Activated CD8-positive, alpha-beta memory T cell treated with anti-CD3 and anti-CD28 coated beads for 24 hours (primary cell): ENCODE measurements around the gene MTMR12.

Experiments
- DNase-seq: peaks from one replicate; pipeline ENCODE4 v3.0.0-alpha.2; 2020

MTMR12 gene

DNA sequence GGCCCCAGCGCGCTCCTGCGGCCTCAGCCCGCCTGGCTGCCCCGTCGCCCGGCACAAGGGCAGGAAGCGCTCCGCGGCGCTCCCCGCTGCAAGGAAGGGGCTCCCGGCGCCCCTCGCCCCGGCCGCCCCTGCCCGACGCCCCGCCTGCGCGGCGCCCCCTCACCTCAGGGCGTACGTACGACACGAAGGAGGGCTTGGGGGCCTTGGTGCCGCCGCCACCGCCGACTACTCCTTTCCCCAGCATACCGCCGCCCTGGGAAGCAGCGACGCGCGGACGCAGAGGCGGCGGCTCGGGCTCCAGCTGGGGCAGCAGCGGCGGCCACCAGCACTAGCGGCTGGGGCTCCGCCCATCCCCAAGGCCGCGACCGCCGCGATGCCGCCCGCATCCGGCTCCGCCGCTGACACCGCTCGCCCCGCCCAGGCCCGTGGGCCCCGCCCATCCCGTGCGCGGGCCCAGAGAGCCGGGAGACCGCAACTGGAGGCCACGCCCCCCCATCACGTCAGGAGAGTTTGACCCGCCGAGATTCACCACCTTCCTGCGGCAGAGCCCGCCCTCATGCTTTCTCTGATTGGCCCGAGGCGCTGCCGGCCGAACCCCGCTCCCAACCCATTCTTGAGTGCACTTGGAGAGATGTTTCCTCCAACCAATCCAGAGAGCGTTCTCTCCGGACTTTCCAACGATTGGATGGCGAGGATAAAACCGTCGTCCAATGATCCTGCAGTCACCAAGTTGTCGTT is at the start of gene MTMR12:
TSS of gene MTMR12 (minus strand) at position 345 of the 738 bp plus-strand sequence. CDS start at position 244, 101 bp downstream.
- peak; percentile 100 for DNase-seq

DNA sequence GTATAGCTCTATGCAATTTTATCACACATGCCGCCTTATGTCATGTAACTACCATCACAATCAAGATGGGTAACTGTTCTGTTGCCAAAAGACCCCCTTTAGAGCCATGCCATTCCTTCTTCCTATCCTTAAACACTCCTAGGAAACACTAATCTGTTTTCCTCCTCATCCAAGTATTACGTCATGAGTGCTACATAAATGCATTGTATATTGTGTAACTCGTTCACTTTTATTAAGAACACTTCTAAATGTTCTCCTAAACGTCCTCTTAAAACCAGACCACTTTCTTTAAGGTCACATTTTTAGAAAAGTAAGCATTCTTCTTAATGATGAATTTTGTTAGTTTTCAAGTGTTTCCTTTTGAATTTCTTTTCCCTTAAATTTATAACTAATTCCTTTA is 49.8 kb upstream of the MTMR12 start:
- DNase-seq: no peak

DNA sequence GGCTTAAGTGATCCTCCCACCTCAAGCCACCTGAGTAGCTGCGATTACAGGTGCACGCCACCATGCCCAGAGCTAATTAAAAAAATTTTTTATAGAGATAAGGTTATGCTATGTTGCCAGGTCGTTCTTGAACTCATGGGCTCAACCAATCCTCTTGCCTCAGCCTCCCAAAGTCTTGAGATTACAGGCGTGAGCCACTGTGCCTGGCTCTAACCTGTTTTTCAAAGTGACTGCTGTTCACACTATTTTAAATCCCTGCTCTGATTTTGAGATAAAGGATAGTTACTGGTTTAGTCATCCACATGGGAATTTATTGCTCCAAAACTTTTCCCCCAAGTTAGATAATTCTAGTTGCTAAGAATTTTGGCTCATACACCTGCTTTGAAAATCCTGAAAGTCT is 48.2 kb upstream of the MTMR12 start:
- DNase-seq: no peak

DNA sequence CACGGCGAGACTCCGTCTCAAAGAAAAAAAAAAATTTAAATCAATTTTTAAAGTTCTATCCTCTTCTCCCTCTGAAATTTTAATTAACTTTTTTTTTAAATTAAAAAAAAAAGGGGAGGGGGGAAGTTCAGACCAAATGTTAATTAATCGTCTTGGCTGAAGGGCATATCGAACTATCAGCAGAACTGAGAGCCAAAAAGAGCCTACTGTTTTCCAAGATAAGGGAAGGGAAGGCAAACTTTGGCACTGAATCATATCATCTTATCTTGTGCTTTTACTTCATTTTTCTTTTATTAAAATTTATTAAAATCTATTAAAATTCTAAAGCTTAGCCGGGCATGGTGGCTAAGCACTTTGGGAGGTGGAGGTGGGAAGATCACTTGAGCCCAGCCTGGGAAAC is 45.9 kb upstream of the MTMR12 start:
- DNase-seq: no peak

- DNase-seq: no peak
Measured at GRCh38 chr5:32357658-32358057, 44.9 kb upstream of the MTMR12 start.

DNA sequence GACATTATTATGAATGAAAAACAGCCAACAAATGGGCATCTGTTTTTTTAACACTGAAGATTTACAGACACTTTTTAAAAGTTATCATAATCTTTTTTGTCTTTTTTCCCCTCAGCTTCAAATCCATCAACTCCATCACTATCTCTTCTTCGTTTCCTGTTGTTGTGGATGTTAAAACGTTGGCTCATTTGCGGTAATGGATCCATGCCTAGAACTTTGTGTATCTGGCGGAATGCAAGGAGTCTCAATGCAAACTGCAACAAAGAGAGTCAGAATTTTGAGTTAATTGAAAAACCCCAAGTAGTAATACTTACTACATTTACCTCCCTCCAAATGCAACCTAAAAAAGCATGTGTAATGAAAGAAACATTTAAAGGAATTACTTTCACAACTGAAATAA is 42.9 kb upstream of the MTMR12 start:
- DNase-seq: no peak

DNA sequence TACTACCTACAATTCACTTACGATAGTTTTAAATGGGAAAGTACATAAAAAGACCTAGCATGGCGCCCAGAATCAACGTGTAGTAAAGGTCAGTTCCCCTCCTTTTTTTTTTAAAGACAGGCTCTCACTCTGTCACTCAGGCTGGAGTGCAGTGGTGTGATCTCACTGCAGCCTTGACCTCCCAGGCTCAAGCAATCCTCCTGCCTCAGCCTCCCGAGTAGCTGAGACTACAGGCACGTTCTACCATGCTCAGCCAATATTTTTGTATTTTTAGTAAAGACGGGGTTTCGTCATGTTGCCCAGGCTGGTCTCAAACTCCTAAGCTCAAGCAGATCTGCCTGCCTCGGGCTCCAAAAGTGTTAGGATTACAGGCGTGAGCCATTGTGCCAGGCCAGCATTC is 40.7 kb upstream of the MTMR12 start:
- no peak for DNase-seq

DNA sequence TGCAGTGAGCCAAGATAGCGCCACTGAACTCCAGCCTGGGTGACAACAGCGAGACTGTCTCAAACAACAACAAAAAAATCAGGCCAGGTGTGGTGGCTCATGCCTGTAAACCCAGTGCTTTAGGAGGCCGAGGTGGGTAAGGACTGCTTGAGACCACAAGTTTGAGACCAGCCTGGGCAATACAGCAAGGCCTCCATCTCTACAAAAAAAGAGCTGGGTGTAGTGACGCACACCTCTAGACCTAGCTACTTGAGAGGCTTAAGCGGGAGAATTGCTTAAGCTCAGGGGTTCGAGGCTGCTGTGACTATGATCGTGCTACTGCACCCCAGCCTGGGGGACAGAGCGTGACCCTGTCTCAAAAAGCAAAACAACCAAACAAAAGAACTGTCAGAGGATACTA is 39.9 kb upstream of the MTMR12 start:
- DNase-seq: no peak

- DNase-seq: no peak
Measured at GRCh38 chr5:32346869-32347268, 34.1 kb upstream of the MTMR12 start.

DNA sequence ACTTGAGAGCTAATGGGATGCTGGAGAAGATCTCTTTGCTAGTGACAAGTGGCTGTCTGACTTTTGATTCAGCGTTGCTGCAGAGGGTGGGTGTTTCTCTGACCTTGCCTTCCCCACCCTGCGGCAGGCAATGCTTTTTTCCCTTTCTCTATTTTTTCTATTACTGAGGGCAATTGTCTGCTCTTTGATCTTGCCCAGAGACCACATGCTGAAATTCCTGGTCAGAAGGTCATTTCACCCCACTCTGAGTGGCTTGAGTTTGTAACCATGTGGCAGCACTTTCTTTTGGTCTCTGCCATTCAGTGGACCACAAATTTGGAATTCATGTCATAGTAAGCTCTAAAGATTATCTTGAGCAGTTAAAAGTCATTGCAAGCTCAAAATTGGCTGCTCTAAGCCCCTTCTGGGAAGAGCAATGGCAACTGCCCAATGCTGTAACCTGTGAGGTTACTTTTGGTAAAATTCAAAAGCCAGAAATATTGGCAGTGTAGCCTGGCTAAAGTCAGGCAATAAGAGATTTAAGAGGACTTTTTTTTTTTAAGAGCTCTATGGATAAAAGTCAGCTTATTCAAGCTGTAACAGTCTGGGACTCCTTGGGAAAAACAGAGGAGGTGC is 30.4 kb upstream of the MTMR12 start:
- no peak for DNase-seq

DNA sequence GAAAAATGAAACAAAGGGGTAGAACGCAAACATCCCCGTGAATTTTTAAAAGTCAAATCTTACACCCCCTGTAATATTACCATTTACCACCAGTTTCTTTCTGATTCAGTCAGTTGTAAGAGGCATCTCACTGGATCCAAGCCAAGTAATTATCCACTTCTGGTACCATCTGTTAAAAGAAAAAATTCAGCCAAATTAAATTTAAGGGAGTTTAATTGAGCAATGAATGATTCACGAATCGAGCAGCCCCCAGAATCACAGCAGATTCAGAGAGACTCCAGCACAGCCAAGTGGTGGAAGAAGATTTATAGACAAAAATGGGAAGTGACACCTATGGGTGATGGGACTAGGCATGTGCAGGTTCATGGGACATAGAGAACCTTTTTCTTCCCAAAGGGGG is 29.9 kb upstream of the MTMR12 start:
- DNase-seq: no peak

DNA sequence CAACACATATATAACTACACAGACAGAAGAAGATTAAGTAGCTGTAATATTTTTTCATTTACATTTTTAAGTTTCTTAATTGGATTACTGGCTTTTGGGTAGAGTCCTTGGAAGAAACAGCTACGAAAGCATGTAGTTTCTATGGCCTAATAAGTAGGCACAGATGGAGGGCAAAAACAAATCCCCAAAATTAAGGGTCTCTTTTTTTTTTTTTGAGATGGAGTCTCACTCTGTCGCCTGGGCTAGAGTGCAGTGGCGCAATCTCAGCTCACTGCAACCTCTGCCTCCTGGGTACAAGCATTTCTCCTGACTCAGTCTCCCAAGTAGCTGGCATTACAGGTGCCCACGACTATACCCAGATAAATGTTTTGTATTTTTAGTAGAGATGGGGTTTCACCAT is 27.1 kb upstream of the MTMR12 start:
- no peak for DNase-seq

- DNase-seq: no peak
Measured at GRCh38 chr5:32339198-32339597, 26.5 kb upstream of the MTMR12 start.

DNA sequence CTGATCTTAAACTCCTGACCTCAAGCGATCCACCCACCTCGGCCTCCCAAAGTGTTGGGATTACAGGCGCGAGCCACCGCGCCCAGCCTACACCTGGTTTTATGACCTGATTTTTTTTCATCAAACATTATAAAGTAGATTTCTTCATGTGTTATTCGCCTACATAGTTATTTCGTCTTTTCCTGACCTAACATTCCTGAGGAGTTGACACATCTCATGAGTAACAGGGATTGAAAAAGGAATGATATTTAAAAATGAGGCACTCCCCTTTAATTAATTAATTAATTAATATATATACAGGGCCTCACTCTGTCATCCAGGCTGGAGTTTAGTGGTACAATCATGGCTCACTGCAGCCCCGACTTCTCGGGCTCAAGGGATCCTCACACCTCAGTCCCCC is 20.2 kb upstream of the MTMR12 start:
- DNase-seq: no peak

DNA sequence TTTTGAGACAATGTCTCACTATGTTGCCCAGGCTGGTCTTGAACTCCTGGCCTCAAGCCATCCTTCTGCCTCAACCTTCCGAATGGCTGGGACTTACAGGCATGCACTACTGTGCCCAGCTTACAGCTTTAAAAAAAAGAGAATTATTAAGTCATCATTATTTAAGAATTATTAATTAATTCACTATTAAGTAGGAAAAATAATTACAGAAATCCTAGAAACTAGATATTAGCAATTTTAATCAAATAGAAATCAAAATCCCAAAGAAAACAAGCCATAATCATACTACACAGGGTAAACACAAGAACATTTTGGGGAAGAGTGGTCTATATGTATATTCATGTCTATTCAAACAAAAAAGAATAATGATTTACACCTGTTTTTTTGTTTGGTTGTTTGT is 19.6 kb upstream of the MTMR12 start:
- DNase-seq: no peak

DNA sequence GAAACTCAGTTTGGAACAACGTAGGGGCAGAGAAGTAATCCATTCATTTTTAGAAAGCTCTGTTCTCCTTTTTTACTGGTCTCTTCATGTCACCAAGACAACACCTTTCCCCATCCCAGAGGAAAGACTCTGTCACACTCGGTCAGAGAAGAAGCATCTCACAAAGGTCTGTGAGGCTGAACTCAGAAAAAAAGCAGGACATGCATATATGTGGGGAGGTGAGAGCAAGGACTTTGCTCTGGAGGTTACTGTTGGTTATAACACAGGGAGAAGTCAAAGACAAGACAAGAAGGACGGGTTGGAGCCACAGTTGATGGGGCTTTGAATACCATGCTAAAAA is 19.2 kb upstream of the MTMR12 start:
- no peak for DNase-seq

- DNase-seq: no peak
Measured at GRCh38 chr5:32331217-32331934, 18.6 kb upstream of the MTMR12 start.

- no peak for DNase-seq
Measured at GRCh38 chr5:32330126-32330971, 17.6 kb upstream of the MTMR12 start.

DNA sequence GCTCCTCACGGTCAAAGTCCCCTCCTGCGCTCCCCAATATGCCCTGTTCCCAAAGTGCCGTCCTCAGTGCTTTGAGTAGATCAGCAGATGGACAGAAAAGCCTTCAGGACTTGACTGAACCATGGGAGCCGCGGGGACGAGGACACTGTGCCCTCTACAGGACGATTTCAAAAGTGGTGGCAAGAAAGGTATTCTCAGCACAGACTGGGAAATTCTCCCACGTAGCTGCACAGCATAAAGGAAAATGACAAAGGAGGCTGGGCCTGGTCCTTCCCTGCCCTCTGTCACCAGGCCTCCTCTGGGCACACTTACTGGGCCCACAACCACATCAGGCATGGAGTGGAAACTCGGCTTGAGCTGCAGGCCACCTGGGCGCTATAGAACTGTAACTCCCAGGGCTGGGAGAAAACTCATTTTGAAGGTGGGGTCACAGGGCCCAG is 16.7 kb upstream of the MTMR12 start:
- DNase-seq: peak; percentile 76

- no peak for DNase-seq
Measured at GRCh38 chr5:32326216-32326772, 13.6 kb upstream of the MTMR12 start.

GRCh38 chr5:32325616-32326015 is 12.9 kb upstream of the MTMR12 start:
- no peak for DNase-seq

DNA sequence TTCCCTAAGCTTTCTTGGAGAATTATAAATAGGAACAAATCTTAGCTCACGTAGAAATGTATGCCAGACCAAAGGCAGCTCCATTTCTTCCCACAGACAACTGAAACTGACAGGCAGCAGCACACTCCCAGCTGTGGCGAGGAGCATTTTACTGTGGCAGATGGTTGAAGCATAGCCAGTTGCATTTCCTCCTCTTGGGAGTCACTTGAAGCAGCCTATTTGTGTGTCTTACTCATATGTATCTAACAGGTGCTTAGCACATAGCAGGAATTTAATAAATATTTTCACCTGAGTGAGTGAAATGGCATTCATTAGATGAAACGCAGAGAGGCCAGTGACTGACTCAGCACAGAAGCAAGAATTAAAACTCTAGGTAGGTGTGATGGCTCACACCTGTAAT is 12.3 kb upstream of the MTMR12 start:
- DNase-seq: no peak

DNA sequence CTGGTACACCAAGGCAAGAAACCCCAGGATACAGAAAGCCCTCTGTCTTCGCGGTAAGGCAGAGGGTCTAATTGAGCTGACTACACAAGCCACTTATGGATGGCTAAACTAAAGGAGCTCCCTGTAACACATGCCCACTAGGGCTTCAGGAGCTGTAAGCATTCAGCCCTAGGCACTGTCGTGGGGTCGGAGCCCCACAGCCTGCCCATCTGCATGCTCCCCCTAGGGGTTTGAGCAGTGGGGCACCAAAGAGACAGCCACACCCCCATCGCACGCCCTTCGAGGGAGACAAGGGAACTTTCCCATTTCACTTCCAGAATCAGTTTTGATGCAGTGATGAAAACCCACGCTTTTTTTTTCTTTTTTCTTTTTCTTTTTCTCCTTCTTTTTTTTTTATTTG is 11.0 kb upstream of the MTMR12 start:
- peak; percentile 41 for DNase-seq
